ENCODE measurements around the gene BTNL2. TPM values are rescaled to one million over a fixed set of nuclear protein-coding genes. Genes with fewer than 3 reads are reported as not detected.

Gene BTNL2
- total and polyA plus RNA-seq, 10 donors: not detected

DNA sequence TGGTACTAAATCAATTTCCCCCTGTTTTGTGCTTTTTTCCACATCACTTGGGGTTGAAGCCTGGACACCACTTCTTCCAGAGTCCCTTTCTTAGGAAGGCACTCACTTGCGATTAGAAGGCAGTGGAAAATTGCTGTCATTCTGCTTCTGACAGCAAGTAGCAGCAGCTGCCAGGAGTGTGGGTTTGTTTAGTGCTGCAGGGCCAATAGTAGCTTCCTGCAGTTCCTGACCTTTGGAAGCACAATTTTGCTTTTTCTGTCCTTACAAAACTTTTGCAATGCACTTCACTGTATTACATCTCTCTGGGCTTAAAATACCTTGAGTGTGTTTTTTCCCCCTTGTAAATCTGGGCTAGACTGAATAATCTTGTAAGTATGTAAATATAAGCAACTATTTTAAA, 20.2 kb upstream of the BTNL2 start:
- Histone ChIP-seq H3K4me3 (no peak overlapping the region), H3K9me3 (no peaks in the 10 kb centered on the region), H3K4me1 (no peaks in the 10 kb centered on the region), H3K27ac (no peak overlapping the region), H3K27me3 (replicated peaks in 1 of 7) (no peaks in the 10 kb centered on the region), H3K36me3 (no peaks in the 10 kb centered on the region)
- DNase-seq: no peak
- WGBS, 5 donors: 50 to 81% (median 58%) methylated on average over 1 of the region's 1 CpG
- TF ChIP-seq POLR2AphosphoS5 (IDR thresholded peaks at IDR 0.05): no peak
- no peak for TF ChIP-seq CTCF (IDR thresholded peaks at IDR 0.05 in 8 of 11, conservative IDR thresholded peaks at IDR 0.05 in 3 of 11)
- TF ChIP-seq POLR2A (IDR thresholded peaks at IDR 0.05): no peak
- intact Hi-C loops (cut with DNase I; ENCODE audit: low total_unique reads): loop anchor here (5.0 kb wide), 1 partner anchor 275 kb away; no protein-coding TSS in a partner anchor

GRCh38 chr6:32426338-32426737, 19.4 kb upstream of the BTNL2 start:
- H3K36me3 ChIP-seq: no peaks in the 10 kb centered on the region
- no peak for TF ChIP-seq CTCF (IDR thresholded peaks at IDR 0.05 in 8 of 11, conservative IDR thresholded peaks at IDR 0.05 in 3 of 11)
- no peak for TF ChIP-seq POLR2A (IDR thresholded peaks at IDR 0.05)
- TF ChIP-seq POLR2AphosphoS5 (IDR thresholded peaks at IDR 0.05): no peak
- intact Hi-C loops (cut with DNase I; ENCODE audit: low total_unique reads): loop anchor here (5.0 kb wide), 1 partner anchor 276 kb away; no protein-coding TSS in a partner anchor
- WGBS, 5 donors: 63 to 85% (median 79%) methylated on average over 4 of the region's 4 CpGs
- no peak overlapping the region for H3K4me3 ChIP-seq
- no peaks in the 10 kb centered on the region for H3K27me3 ChIP-seq (replicated peaks in 1 of 7)
- no peaks in the 10 kb centered on the region for H3K9me3 ChIP-seq
- no peaks in the 10 kb centered on the region for H3K4me1 ChIP-seq
- H3K27ac ChIP-seq: no peak overlapping the region
- no peak for DNase-seq

- Histone ChIP-seq H3K4me3 (no peak overlapping the region), H3K9me3 (no peaks in the 10 kb centered on the region), H3K4me1 (no peaks in the 10 kb centered on the region), H3K27me3 (replicated peaks in 1 of 7) (peaks cover 0 to 4% (median 0%) of the 10 kb centered on the region in 7 donors), H3K36me3 (no peaks in the 10 kb centered on the region), H3K27ac (no peak overlapping the region)
- DNase-seq: no peak
- WGBS, 5 donors: 77 to 98% (median 95%) methylated on average over 3 of the region's 3 CpGs
- intact Hi-C loops (cut with DNase I; ENCODE audit: low total_unique reads): loop anchor here (5.0 kb wide), 1 partner anchor 278 kb away; no protein-coding TSS in a partner anchor
- TF ChIP-seq POLR2AphosphoS5 (IDR thresholded peaks at IDR 0.05): no peak
- TF ChIP-seq POLR2A (IDR thresholded peaks at IDR 0.05): no peak
- no peak for TF ChIP-seq CTCF (IDR thresholded peaks at IDR 0.05 in 8 of 11, conservative IDR thresholded peaks at IDR 0.05 in 3 of 11)
Observed at GRCh38 chr6:32424589-32425300, 17.8 kb upstream of the BTNL2 start.

DNA sequence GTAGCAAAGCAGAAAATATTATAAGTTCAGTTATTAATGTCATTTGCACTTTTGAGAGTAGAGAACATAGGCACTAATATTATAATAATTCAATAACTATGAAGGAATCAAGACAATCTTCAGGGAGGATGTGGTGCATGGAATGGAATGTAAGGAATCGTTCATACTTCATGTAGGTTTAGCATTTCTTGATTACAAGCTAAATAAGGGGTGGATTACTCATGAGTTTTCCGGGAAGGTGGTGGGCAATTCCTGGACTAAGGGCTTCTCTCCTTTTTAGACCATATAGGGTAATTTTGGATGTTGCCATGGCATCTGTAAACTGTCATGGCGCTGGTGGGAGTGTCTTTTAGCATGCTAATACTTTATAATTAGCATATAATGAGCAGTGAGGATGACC, 9.1 kb upstream of the BTNL2 start:
- intact Hi-C loops (cut with DNase I; ENCODE audit: low total_unique reads): loop anchor here (5.0 to 10.0 kb wide), 2 partner anchors 171 to 281 kb away; no protein-coding TSS in a partner anchor
- Histone ChIP-seq H3K36me3 (no peaks in the 10 kb centered on the region), H3K27ac (peak overlapping the region in 1 of 8 donors; percentile 14), H3K4me1 (peaks cover 0 to 19% (median 14%) of the 10 kb centered on the region in 6 donors), H3K27me3 (replicated peaks in 1 of 7) (peaks cover 0 to 57% (median 0%) of the 10 kb centered on the region in 7 donors), H3K9me3 (no peaks in the 10 kb centered on the region), H3K4me3 (peak overlapping the region in 1 of 8 donors; percentile 41)
- TF ChIP-seq POLR2AphosphoS5 (IDR thresholded peaks at IDR 0.05): no peak
- TF ChIP-seq POLR2A (IDR thresholded peaks at IDR 0.05): no peak
- TF ChIP-seq CTCF (IDR thresholded peaks at IDR 0.05 in 8 of 11, conservative IDR thresholded peaks at IDR 0.05 in 3 of 11): no peak
- WGBS, 5 donors: 69 to 95% (median 74%) methylated on average over 3 of the region's 3 CpGs
- DNase-seq: no peak
